Measurements from ENCODE around the gene SYT5. TPM values are rescaled to one million over a fixed set of nuclear protein-coding genes. Genes with fewer than 3 reads are reported as not detected.

The SYT5 gene
- total and polyA plus RNA-seq, 2 of the 8 experiments (the other 6 are each of a cell fraction or from before 2014, with no cell fraction given): 0.35 to 0.67 TPM

GRCh38 chr19:55229145-55229788, 49.2 kb upstream of the SYT5 start:
- Histone ChIP-seq H2BK20ac (ENCODE audit: low read length) (no peak overlapping the region), H3K4me2 (ENCODE audit: insufficient read depth in 1 of 2, low read depth in 2 of 2, low read length in 2 of 2) (no peak overlapping the region), H3K27ac (ENCODE audit: low read depth, low read length) (no peak overlapping the region), H4K8ac (ENCODE audit: extremely low read depth, insufficient read depth, low read length) (no peak overlapping the region), H3K9me3 (ENCODE audit: insufficient read depth in 2 of 2, low read depth in 1 of 2, low read length in 1 of 2) (no peaks in the 10 kb centered on the region), H3K9ac (replicated peaks in 1 of 4; ENCODE audit: extremely low read depth in 1 of 4, low read depth in 3 of 4, low read length in 3 of 4) (no peak overlapping the region), H2AFZ (ENCODE audit: low read length) (no peak overlapping the region), H3K4me1 (replicated peaks in 1 of 4; ENCODE audit: control insufficient read depth in 3 of 4, insufficient read depth in 4 of 4, low read length in 3 of 4) (no peaks in the 10 kb centered on the region), H2BK120ac (replicated peaks; ENCODE audit: low read depth, low read length) (no peak overlapping the region), H4K5ac (ENCODE audit: insufficient read length, low read depth, low read length) (no peak overlapping the region), H2BK15ac (ENCODE audit: low read length) (no peak overlapping the region), H3K14ac (ENCODE audit: insufficient read length) (no peak overlapping the region), H4K91ac (replicated peaks; ENCODE audit: insufficient read length, low read length) (no peak overlapping the region), H3K4me3 (ENCODE audit: extremely low read depth in 1 of 4, insufficient read depth in 2 of 4, low read depth in 3 of 4, low read length in 4 of 4) (no peak overlapping the region), H2BK12ac (ENCODE audit: low read depth, low read length) (no peak overlapping the region), H3K56ac (replicated peaks; ENCODE audit: insufficient read length, low read depth, low read length) (no peak overlapping the region), H2AK5ac (ENCODE audit: low read depth, low read length) (no peak overlapping the region), H3K79me1 (ENCODE audit: low read depth, low read length) (no peaks in the 10 kb centered on the region; the same call in 1 of the 2 replicates), H3K18ac (ENCODE audit: extremely low read depth, low read length) (no peak overlapping the region), H4K20me1 (replicated peaks in 1 of 2; ENCODE audit: control insufficient read depth in 1 of 2, insufficient read depth in 2 of 2, low read length in 2 of 2) (peaks cover 2 to 23% of the 10 kb centered on the region in 2 experiments), H3K4ac (replicated peaks; ENCODE audit: insufficient read length, low read depth, low read length) (no peak overlapping the region), H3K23me2 (ENCODE audit: low read depth, low read length) (no peaks in the 10 kb centered on the region), H3K23ac (ENCODE audit: insufficient read length) (no peak overlapping the region), H3K79me2 (ENCODE audit: control insufficient read depth in 1 of 2, insufficient read depth in 2 of 2, low read length in 2 of 2) (no peaks in the 10 kb centered on the region), H3K27me3 (replicated peaks in 1 of 4; ENCODE audit: control insufficient read depth in 3 of 4, extremely low read depth in 1 of 4, insufficient read depth in 3 of 4, low read length in 3 of 4) (no peaks in the 10 kb centered on the region), H2BK5ac (ENCODE audit: low read depth, low read length) (no peak overlapping the region), H3K36me3 (ENCODE audit: control insufficient read depth in 2 of 4, insufficient read depth in 4 of 4, low read length in 3 of 4) (peaks cover 5 to 16% (median 13%) of the 10 kb centered on the region in 4 experiments; a peak in 5 of 8 replicates)
- 94% methylated on average over 18 of the region's 18 CpGs; no CpG with 5 or more reads in 1 of the 2 experiments for WGBS, 2 experiments (ENCODE audit: extremely low coverage in 1 of 2, insufficient coverage in 1 of 2, insufficient read length in 1 of 2, insufficient replicate concordance in 2 of 2, low coverage in 1 of 2, low lambda C conversion rate in 2 of 2, missing lambda C conversion rate in 1 of 2)
- ChIA-PET CTCF (ENCODE audit: partially characterized antibody) (no interaction called here), POLR2A (ENCODE audit: partially characterized antibody) (interaction anchor here (0.7 to 1.9 kb wide), 3 partner anchors 18 to 178 kb away, joined by 3 to 10 read pairs (median 3); partner anchors contain the start of gene UBE2S)
- DNase-seq (ENCODE audit: low read depth in 1 of 2, low spot score in 2 of 2) (no peak), FAIRE-seq (no peak)
- TF ChIP-seq USF2 (IDR thresholded peaks at IDR 0.05; ENCODE audit: low read length): no peak

Measured in H1 (cell line).